Activated CD8-positive, alpha-beta T cell treated with anti-CD3 and anti-CD28 coated beads for 36 hours (primary cell): Measurements from ENCODE around the gene TBL1X. TPM values are rescaled to one million over a fixed set of nuclear protein-coding genes. Genes with fewer than 3 reads are reported as not detected.

ENCODE experiments used
- ATAC-seq: fragments of 200-7000 bp; cut with Tn5 transposase; one replicate; pipeline ENCODE4 v1.10.0; 2021; ENCODE audit warnings: mild to moderate bottlenecking, moderate library complexity
- CTCF ChIA-PET: fragments of 350-600 bp; sonication (Branson Sonifier 250); formaldehyde crosslinking; loops from one replicate; lab custom pipeline; 2021; ENCODE audit warnings: antibody characterized with exemption; lab: Charles Lee
- POLR2A ChIA-PET: fragments of 350-600 bp; sonication (Branson Sonifier 250); formaldehyde crosslinking; loops from one replicate; lab custom pipeline; 2021; ENCODE audit warnings: antibody characterized with exemption; lab: Charles Lee
- DNase-seq: peaks from one replicate; pipeline ENCODE4 v3.0.0-alpha.2; 2020
- H3K27ac Mint-ChIP-seq: one replicate; pipeline ENCODE4 v1.8.0; 2021; ENCODE audit warnings: mild to moderate bottlenecking, mixed read lengths
- H3K27me3 Mint-ChIP-seq: one replicate; pipeline ENCODE4 v1.8.0; 2021; ENCODE audit warnings: mixed read lengths
- H3K36me3 Mint-ChIP-seq: one replicate; pipeline ENCODE4 v1.8.0; 2021; ENCODE audit warnings: low read depth, mixed read lengths
- H3K4me1 Mint-ChIP-seq: one replicate; pipeline ENCODE4 v1.8.0; 2021; ENCODE audit warnings: low read depth, mixed read lengths
- H3K4me3 Mint-ChIP-seq: one replicate; pipeline ENCODE4 v1.8.0; 2021; ENCODE audit warnings: mild to moderate bottlenecking, moderate library complexity, mixed read lengths
- H3K9me3 Mint-ChIP-seq: one replicate; pipeline ENCODE4 v1.8.0; 2021; ENCODE audit warnings: mixed read lengths
- CTCF ChIP-seq: fragments of 200-600 bp; IDR thresholded peaks from one replicate; pipeline ENCODE4 v1.8.0; 2022; ENCODE audit warnings: antibody characterized with exemption, mild to moderate bottlenecking
- intact Hi-C: fragments of 100-400 bp; cut with micrococcal nuclease; formaldehyde crosslinking; loops from one replicate; pipeline ENCODE4 v1.10.0; 2022
- total RNA-seq, 2 experiments: library from RNA; stranded (reverse); gene quantifications; one replicate each; pipeline ENCODE4 v1.2.3, GENCODE V29; 2021

Gene TBL1X
- total RNA-seq, 2 experiments from 2014 or later: 28.9 to 32.0 TPM

- H3K9me3 Mint-ChIP-seq: no peaks in the 10 kb centered on the region
- no peaks in the 10 kb centered on the region for H3K27me3 Mint-ChIP-seq
- ChIA-PET CTCF (no interaction called here), POLR2A (no interaction called here)
- no peak for TF ChIP-seq CTCF
- no peaks in the 10 kb centered on the region for H3K4me1 Mint-ChIP-seq
- intact Hi-C loops: loop anchor here (10.0 kb wide), 2 partner anchors 239 to 879 kb away; partner anchors contain the start of gene TBL1X
- no peak for DNase-seq
- no peak overlapping the region for H3K4me3 Mint-ChIP-seq
- no peak overlapping the region for H3K27ac Mint-ChIP-seq
- no peak for ATAC-seq
- H3K36me3 Mint-ChIP-seq: peaks cover 43% of the 10 kb centered on the region
Measured at GRCh38 chrX:9703406-9703805, 238.5 kb downstream of the TBL1X start.

- ChIA-PET CTCF (no interaction called here), POLR2A (no interaction called here)
- TF ChIP-seq CTCF: no peak
- no peak overlapping the region for H3K27ac Mint-ChIP-seq
- no peak overlapping the region for H3K4me3 Mint-ChIP-seq
- peaks cover 43% of the 10 kb centered on the region for H3K36me3 Mint-ChIP-seq
- no peaks in the 10 kb centered on the region for H3K9me3 Mint-ChIP-seq
- ATAC-seq (no peak), DNase-seq (no peak)
- H3K4me1 Mint-ChIP-seq: peaks cover 5% of the 10 kb centered on the region
- intact Hi-C loops: loop anchor here (10.0 kb wide), 2 partner anchors 240 to 880 kb away; partner anchors contain the start of gene TBL1X
- H3K27me3 Mint-ChIP-seq: no peaks in the 10 kb centered on the region
Measured at GRCh38 chrX:9704876-9705465, 240.1 kb downstream of the TBL1X start.

DNA sequence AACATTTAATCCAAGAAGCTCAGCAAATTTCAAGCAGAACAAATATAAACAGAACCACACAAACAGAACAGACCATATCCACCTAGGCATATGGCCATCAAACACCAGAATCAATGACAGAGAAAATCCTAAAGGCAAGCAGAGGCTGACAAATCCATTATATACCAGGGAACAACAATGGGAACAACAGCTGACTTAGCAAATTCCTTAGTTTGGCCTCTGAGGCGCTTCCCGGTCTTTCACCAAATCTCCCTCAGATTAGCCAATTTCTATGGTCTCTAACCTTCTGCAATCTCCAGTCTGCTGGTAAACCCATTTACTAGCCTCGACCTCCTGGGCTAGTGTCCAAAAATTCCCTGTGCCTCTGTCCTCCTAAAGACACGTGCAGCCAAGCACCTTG, 241.6 kb downstream of the TBL1X start:
- ATAC-seq: no peak
- TF ChIP-seq CTCF: no peak
- Mint-ChIP-seq H3K36me3 (peaks cover 38% of the 10 kb centered on the region), H3K4me1 (peaks cover 5% of the 10 kb centered on the region), H3K4me3 (no peak overlapping the region), H3K9me3 (no peaks in the 10 kb centered on the region), H3K27me3 (no peaks in the 10 kb centered on the region), H3K27ac (no peak overlapping the region)
- CTCF ChIA-PET: no interaction called here
- POLR2A ChIA-PET: no interaction called here
- DNase-seq: no peak
- intact Hi-C loops: loop anchor here (10.0 kb wide), 2 partner anchors 242 to 882 kb away; partner anchors contain the start of gene TBL1X

- ATAC-seq: no peak
- H3K27me3 Mint-ChIP-seq: no peaks in the 10 kb centered on the region
- DNase-seq: no peak
- H3K4me3 Mint-ChIP-seq: no peak overlapping the region
- H3K27ac Mint-ChIP-seq: no peak overlapping the region
- CTCF ChIA-PET: no interaction called here
- peaks cover 5% of the 10 kb centered on the region for H3K4me1 Mint-ChIP-seq
- H3K36me3 Mint-ChIP-seq: peaks cover 38% of the 10 kb centered on the region
- POLR2A ChIA-PET: no interaction called here
- intact Hi-C loops: loop anchor here (10.0 kb wide), 2 partner anchors 243 to 883 kb away; partner anchors contain the start of gene TBL1X
- TF ChIP-seq CTCF: no peak
- no peaks in the 10 kb centered on the region for H3K9me3 Mint-ChIP-seq
Measured at GRCh38 chrX:9707306-9708033, 242.6 kb downstream of the TBL1X start.

- Mint-ChIP-seq H3K27ac (no peak overlapping the region), H3K27me3 (no peaks in the 10 kb centered on the region), H3K4me3 (no peak overlapping the region), H3K9me3 (no peaks in the 10 kb centered on the region), H3K4me1 (peaks cover 5% of the 10 kb centered on the region), H3K36me3 (peaks cover 35% of the 10 kb centered on the region)
- DNase-seq (no peak), ATAC-seq (no peak)
- intact Hi-C loops: loop anchor here (10.0 kb wide), 2 partner anchors 243 to 883 kb away; partner anchors contain the start of gene TBL1X
- ChIA-PET POLR2A (no interaction called here), CTCF (no interaction called here)
- TF ChIP-seq CTCF: no peak
Measured at GRCh38 chrX:9708086-9708485, 243.2 kb downstream of the TBL1X start.
